ENCODE results near the gene CAMK1.

GRCh38 chr3:9783954-9784353 is 14.2 kb upstream of the CAMK1 start:
- no peak for TF ChIP-seq MYC (IDR thresholded peaks at IDR 0.05; ENCODE audit: low read depth, low read length)
- TF ChIP-seq CTCF (IDR thresholded peaks at IDR 0.05; ENCODE audit: extremely low read depth in 1 of 2, insufficient read depth in 1 of 2, low read depth in 1 of 2, low read length in 2 of 2), result no peak
- TF ChIP-seq POLR2A (IDR thresholded peaks at IDR 0.05; ENCODE audit: low read depth, low read length), result no peak
